ENCODE results near the gene PDZRN3. TPM values are rescaled to one million over a fixed set of nuclear protein-coding genes. Genes with fewer than 3 reads are reported as not detected.

The PDZRN3 gene
- polyA plus RNA-seq, 1 of the 3 experiments (the other 2 are of a cell fraction), result 10.3 TPM

DNA sequence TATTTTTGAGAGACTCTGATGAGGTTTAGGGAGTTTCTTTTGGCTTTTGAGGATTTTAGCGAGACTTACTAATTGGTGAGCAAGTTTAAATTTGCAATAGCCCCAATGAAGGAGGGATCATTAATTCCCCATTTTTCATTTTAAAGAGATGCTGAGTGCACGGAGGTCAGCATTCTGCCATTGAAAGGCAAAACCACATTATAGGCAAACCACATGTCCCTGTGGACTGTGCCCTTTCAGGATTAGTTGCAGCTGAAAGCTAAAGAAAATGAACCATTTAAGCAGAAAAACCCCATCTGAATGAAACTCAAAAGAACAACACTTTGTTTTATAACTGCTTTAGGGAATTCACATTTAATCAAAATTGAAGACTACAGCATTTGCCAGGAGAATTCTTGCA, 246.5 kb downstream of the PDZRN3 start:
- Histone ChIP-seq H3K79me2 (ENCODE audit: insufficient read depth) (no peaks in the 10 kb centered on the region), H2AFZ (ENCODE audit: low read depth) (no peak overlapping the region), H3K36me3 (replicated peaks in 1 of 2; ENCODE audit: control insufficient read depth in 1 of 2, insufficient read depth in 2 of 2, low read length in 1 of 2) (peaks cover 14 to 17% of the 10 kb centered on the region in 2 experiments), H3K4me2 (no peak overlapping the region), H3F3A (replicated peaks; ENCODE audit: insufficient read depth) (peaks cover 17% of the 10 kb centered on the region), H3K9ac (no peak overlapping the region), H3K27ac (ENCODE audit: low read depth in 2 of 2, low read length in 1 of 2) (no peak overlapping the region), H4K20me1 (ENCODE audit: insufficient read depth) (no peaks in the 10 kb centered on the region), H3K9me2 (no peaks in the 10 kb centered on the region), H3K27me3 (ENCODE audit: insufficient read depth) (no peaks in the 10 kb centered on the region), H3K9me3 (no peaks in the 10 kb centered on the region), H3K4me3 (ENCODE audit: low read depth in 2 of 2, low read length in 1 of 2) (no peak overlapping the region), H3K4me1 (ENCODE audit: control insufficient read depth in 1 of 2, insufficient read depth in 2 of 2, low read depth in 1 of 2, low read length in 1 of 2) (no peaks in the 10 kb centered on the region)
- WGBS (ENCODE audit: low lambda C conversion rate), result 92% methylated on average over 2 of the region's 2 CpGs
- CTCF ChIA-PET, result interaction anchor here (1.5 kb wide), 1 partner anchor 14 kb away, joined by 3 read pairs; no protein-coding TSS in a partner anchor
- no peak for DNase-seq
- POLR2A ChIA-PET, result no interaction called here
- TF ChIP-seq, protein P1, sequence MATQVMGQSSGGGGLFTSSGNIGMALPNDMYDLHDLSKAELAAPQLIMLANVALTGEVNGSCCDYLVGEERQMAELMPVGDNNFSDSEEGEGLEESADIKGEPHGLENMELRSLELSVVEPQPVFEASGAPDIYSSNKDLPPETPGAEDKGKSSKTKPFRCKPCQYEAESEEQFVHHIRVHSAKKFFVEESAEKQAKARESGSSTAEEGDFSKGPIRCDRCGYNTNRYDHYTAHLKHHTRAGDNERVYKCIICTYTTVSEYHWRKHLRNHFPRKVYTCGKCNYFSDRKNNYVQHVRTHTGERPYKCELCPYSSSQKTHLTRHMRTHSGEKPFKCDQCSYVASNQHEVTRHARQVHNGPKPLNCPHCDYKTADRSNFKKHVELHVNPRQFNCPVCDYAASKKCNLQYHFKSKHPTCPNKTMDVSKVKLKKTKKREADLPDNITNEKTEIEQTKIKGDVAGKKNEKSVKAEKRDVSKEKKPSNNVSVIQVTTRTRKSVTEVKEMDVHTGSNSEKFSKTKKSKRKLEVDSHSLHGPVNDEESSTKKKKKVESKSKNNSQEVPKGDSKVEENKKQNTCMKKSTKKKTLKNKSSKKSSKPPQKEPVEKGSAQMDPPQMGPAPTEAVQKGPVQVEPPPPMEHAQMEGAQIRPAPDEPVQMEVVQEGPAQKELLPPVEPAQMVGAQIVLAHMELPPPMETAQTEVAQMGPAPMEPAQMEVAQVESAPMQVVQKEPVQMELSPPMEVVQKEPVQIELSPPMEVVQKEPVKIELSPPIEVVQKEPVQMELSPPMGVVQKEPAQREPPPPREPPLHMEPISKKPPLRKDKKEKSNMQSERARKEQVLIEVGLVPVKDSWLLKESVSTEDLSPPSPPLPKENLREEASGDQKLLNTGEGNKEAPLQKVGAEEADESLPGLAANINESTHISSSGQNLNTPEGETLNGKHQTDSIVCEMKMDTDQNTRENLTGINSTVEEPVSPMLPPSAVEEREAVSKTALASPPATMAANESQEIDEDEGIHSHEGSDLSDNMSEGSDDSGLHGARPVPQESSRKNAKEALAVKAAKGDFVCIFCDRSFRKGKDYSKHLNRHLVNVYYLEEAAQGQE (IDR thresholded peaks at IDR 0.05; ENCODE audit: low read depth, low read length), result no peak
- TF ChIP-seq NFIC (IDR thresholded peaks at IDR 0.05; ENCODE audit: borderline replicate concordance) (no peak), SIN3A (IDR thresholded peaks at IDR 0.05; ENCODE audit: borderline replicate concordance, low read depth, low read length) (no peak), MXI1 (IDR thresholded peaks at IDR 0.05; ENCODE audit: low read depth, low read length) (no peak), ELF1 (IDR thresholded peaks at IDR 0.05) (no peak), EP300 (IDR thresholded peaks at IDR 0.05; ENCODE audit: borderline replicate concordance in 1 of 2, low read depth in 1 of 2, low read length in 1 of 2) (no peak), SMC3 (IDR thresholded peaks at IDR 0.05; ENCODE audit: low read depth, low read length) (no peak), GABPA (IDR thresholded peaks at IDR 0.05; ENCODE audit: low read depth) (no peak), FOXM1 (IDR thresholded peaks at IDR 0.05; ENCODE audit: low read depth) (no peak), FOXJ3 (CRISPR knock-in tag; IDR thresholded peaks at IDR 0.05) (no peak)
- TF ChIP-seq, protein P2, sequence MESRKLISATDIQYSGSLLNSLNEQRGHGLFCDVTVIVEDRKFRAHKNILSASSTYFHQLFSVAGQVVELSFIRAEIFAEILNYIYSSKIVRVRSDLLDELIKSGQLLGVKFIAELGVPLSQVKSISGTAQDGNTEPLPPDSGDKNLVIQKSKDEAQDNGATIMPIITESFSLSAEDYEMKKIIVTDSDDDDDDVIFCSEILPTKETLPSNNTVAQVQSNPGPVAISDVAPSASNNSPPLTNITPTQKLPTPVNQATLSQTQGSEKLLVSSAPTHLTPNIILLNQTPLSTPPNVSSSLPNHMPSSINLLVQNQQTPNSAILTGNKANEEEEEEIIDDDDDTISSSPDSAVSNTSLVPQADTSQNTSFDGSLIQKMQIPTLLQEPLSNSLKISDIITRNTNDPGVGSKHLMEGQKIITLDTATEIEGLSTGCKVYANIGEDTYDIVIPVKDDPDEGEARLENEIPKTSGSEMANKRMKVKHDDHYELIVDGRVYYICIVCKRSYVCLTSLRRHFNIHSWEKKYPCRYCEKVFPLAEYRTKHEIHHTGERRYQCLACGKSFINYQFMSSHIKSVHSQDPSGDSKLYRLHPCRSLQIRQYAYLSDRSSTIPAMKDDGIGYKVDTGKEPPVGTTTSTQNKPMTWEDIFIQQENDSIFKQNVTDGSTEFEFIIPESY (IDR thresholded peaks at IDR 0.05; ENCODE audit: borderline replicate concordance, low read depth), result no peak

Data from SK-N-SH (cell line).